Inferior parietal cortex (tissue), 1 donor: Measurements from ENCODE around the gene RNGTT.
"Not testable (repeated sequence)": the region's sequence is repeated elsewhere in the genome, so short reads cannot be mapped to it uniquely, and the experiment has no call there.

Experiments
- DNase-seq: peaks from one replicate; pipeline ENCODE4 v3.0.0-alpha.2; 2016; ENCODE audit errors: extremely low spot score

The RNGTT gene

GRCh38 chr6:88914180-88914579, 49.2 kb downstream of the RNGTT start:
- no peak for DNase-seq

- no peak for DNase-seq
Measured at GRCh38 chr6:88913471-88913870, 49.9 kb downstream of the RNGTT start.

GRCh38 chr6:88910922-88911778, 52.3 kb downstream of the RNGTT start:
- no peak for DNase-seq

DNA sequence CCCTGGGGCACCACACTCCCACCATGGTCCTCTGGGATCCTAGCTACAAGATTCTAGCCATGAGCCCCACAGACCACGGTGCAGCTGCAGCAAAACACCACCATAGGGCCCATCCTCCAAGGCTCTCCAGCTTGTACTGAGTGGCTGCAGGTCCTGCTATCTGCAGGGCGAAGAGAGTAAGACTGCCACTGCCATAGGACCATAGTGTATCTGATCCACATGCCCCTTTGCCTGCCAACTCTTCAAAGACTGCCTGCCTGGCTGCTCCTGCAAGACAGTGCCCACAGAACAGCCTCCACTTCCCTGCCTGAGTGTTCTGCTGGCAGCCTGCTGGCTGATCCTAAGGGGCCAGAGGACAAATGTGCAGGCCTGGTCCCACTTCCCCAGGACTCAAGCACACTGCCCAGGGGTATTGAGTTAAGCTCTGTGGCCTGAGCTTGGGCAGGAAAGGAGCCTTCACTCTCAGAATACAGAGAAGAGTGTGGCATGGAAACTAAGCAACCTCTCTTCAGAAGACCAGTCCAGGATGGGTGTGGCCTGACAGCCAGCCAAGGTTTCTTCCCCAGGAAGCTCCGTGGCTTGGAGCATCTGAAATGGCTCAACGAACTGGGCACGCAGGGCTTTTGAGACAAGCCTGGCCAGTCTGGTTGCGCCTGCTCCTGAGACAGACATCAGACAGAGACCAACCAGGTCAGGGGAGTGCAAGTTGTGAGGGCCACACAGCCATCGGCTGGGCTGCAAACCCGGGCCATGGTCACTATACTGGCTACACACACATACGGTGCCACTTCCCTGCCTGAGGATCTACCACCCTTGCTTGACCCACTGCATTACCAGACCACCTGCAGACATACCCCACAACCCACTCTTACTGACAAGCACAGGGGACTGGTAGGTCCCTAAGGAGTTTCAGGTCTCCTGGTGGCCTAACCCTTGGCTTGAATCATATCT, 54.5 kb downstream of the RNGTT start:
- no peak for DNase-seq

- not testable (repeated sequence) for DNase-seq
Measured at GRCh38 chr6:88907148-88907547, 56.3 kb downstream of the RNGTT start.

DNA sequence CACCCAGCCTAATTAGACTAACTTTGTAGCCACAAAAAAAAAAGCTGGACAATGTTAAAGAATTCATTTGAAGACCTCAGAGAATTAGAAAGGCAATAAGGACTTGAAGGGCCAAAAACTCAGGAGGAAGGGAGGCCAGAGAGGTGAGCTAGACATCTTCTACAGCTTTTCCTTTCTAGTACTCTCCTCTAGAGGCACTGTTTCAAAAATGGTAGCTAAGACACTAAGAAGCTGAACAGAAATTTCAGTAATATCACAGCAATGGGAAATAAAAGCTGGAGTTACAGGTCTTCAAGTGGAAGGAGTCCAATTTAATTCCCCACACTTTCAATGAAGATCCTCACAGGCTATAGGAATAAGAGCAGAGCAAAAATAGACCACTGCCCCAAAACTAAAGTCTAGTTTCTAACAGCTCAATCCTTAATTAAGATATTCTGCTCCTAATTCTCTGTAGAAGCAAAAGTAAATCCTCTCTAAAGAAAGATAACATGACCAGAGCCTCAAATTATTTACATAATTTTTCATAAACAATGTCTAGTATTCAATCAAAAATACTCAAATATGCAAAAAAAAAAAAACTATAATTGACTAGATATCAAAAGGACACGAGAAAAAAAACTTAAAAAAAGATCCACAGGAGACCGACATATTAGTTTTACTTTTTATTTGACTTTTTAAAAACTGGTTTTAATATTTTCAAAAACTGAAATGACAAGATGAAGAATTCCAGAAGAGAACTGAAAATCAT, 63.7 kb downstream of the RNGTT start:
- DNase-seq: no peak

- DNase-seq: no peak
Measured at GRCh38 chr6:88895911-88896310, 67.5 kb downstream of the RNGTT start.

GRCh38 chr6:88890860-88891845, 72.3 kb downstream of the RNGTT start:
- DNase-seq: no peak

GRCh38 chr6:88890394-88890793, 73.0 kb downstream of the RNGTT start:
- DNase-seq: no peak

DNA sequence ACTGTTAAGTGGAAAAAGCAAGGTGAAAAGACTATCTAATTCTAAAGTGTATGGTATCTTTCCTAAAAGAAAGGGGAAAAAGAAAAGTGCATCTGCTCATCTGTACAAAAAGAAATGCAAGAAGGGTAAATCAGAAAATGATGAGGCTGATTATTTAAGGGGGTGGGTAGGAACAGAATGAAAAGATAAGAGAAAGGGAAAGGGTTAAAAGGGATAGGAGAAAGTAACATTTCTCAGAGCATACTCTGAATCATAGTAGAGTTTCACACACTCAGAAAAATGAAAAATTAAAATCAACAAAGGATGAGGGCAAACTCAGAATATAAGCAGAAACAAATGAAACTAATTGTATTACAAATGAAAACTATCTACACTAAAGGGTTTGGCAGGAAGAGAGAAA, 79.1 kb downstream of the RNGTT start:
- DNase-seq: no peak

DNA sequence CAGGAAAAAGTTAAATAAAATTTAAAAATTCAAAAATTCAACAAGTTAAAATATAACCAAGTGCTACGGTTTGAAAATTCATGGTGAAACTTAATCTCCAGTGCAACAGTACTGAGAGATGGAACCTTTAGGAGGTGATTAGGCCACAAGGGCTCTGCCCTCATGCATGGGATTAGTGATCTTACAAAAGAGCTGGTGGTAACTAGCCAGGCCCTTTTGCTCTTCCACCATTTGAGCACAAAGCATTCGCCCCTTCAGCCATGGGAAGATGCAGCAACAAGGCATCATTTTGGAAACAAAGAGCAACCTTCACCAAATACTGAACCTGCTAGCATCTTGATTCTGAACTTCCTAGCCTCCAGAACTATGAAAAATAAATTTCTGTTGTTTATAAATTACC, 80.9 kb downstream of the RNGTT start:
- no peak for DNase-seq

GRCh38 chr6:88881451-88881850, 82.0 kb downstream of the RNGTT start:
- no peak for DNase-seq

DNA sequence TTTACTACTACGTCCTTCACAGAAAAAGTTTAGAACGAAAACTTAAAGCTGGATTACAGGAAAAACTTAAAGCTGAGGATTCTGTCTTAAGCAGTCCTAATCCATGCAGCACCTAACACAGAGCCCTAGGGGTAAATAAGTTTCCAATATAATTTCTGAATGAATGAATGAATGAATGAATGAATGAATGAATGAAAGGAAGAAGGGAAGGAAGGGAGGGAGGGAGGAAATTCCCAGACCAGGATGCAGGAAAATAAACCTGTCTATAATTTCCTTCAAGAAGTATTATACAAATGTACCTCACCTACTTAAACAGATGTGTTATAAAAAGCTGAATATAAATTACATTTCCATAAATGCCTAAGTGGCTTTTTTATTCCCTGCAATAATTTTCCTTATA, 83.4 kb downstream of the RNGTT start:
- no peak for DNase-seq

DNA sequence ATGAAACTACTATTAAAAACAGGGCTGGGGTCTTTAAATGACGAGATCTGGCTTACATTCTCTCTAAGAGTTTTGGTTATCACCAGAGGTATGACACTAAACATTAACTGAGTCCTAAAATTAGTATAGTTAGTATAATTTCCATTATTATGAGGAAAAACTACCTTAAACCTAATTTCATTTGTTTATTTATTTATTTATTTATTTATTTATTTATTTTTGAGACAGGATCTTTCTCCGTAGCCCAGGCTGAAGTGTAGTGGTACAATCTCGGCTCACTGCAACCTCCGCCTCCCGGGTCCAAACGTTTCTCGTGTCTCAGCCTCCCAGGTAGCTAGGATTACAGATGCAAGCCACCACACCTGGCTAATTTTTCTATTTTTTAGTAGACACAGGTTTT, 85.5 kb downstream of the RNGTT start:
- DNase-seq: no peak

DNA sequence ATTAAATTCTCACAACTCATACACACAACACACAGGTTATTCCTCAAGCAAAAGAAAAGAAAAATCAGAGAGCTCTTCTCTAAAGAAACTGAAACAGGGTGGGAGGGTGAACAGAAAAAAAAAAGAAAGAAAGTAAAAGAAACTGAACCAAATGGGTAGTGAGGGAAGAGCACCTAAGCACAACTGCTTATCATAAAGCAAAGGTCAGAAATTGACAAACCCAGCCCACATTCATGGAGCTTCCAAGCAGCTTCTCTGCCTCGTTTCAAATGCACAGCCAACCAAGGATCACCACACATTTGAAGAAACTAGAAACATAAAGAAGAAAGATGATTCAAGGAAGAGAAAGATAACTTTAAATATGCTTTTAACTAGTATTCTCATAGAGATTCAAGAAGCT, 90.5 kb downstream of the RNGTT start:
- no peak for DNase-seq

GRCh38 chr6:88871498-88871897, 91.9 kb downstream of the RNGTT start:
- no peak for DNase-seq

- DNase-seq: peak; percentile 85
Measured at GRCh38 chr6:88870717-88871330, 92.6 kb downstream of the RNGTT start.

GRCh38 chr6:88869263-88870020, 94.0 kb downstream of the RNGTT start:
- DNase-seq: no peak
